ENCODE data around the gene RBM28. TPM values are rescaled to one million over a fixed set of nuclear protein-coding genes. Genes with fewer than 3 reads are reported as not detected.

Gene RBM28
- total and polyA plus RNA-seq, 2 of the 8 experiments (the other 6 are each of a cell fraction or from before 2014, with no cell fraction given) = 12.8 to 65.3 TPM

GRCh38 chr7:128391805-128392204, 48.1 kb upstream of the RBM28 start (continued):
- TF ChIP-seq NANOG (IDR thresholded peaks at IDR 0.05; ENCODE audit: insufficient read depth, low read depth, low read length, poor library complexity, severe bottlenecking) (no peak), BACH1 (IDR thresholded peaks at IDR 0.05; ENCODE audit: low read length) (no peak)
